ENCODE results near the gene MTOR. TPM values are rescaled to one million over a fixed set of nuclear protein-coding genes. Genes with fewer than 3 reads are reported as not detected.

The MTOR gene
- total and polyA plus RNA-seq, 2 experiments from 2014 or later: 17.2 to 37.7 TPM

DNA sequence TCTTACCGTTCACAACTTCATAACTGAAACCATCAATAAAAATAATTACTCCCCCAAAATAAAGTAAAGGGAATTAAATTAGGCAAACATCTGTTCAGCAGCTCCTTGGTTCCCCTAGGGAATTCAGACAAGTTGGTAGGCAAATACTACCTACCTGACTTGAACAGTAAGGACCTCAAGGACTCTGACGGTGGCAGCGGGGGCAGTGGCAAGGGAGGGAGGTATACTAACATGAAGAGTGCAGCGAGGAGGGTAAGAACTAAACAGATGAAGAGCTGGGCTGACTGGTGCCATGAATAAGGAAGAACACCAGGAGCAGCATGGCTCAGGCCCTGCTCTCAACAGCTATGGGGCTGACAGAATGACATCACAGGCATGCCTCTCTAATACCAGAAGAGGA lies 33.1 kb downstream of the MTOR start:
- Histone ChIP-seq H2AFZ (no peak overlapping the region), H3K9me3 (ENCODE audit: low read depth) (no peaks in the 10 kb centered on the region), H3K36me3 (replicated peaks; ENCODE audit: insufficient read depth, low read depth) (no peaks in the 10 kb centered on the region), H3K79me2 (no peaks in the 10 kb centered on the region), H3K9me2 (replicated peaks; ENCODE audit: insufficient read depth) (no peaks in the 10 kb centered on the region), H3K4me2 (no peak overlapping the region), H3K4me1 (ENCODE audit: insufficient read depth) (no peaks in the 10 kb centered on the region), H3K27ac (no peak overlapping the region), H3K4me3 (no peak overlapping the region), H4K20me1 (ENCODE audit: insufficient read depth, poor library complexity, severe bottlenecking) (no peaks in the 10 kb centered on the region), H3K27me3 (no peaks in the 10 kb centered on the region)
- no peak for TF ChIP-seq EZH2 (IDR thresholded peaks at IDR 0.05; ENCODE audit: borderline replicate concordance)
- no peak for TF ChIP-seq EZH2phosphoT487 (IDR thresholded peaks at IDR 0.05; ENCODE audit: low read depth, severe bottlenecking, unreplicated experiment)
- TF ChIP-seq, protein P1, sequence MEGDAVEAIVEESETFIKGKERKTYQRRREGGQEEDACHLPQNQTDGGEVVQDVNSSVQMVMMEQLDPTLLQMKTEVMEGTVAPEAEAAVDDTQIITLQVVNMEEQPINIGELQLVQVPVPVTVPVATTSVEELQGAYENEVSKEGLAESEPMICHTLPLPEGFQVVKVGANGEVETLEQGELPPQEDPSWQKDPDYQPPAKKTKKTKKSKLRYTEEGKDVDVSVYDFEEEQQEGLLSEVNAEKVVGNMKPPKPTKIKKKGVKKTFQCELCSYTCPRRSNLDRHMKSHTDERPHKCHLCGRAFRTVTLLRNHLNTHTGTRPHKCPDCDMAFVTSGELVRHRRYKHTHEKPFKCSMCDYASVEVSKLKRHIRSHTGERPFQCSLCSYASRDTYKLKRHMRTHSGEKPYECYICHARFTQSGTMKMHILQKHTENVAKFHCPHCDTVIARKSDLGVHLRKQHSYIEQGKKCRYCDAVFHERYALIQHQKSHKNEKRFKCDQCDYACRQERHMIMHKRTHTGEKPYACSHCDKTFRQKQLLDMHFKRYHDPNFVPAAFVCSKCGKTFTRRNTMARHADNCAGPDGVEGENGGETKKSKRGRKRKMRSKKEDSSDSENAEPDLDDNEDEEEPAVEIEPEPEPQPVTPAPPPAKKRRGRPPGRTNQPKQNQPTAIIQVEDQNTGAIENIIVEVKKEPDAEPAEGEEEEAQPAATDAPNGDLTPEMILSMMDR (IDR thresholded peaks at IDR 0.05; ENCODE audit: poor library complexity): no peak
- WGBS (ENCODE audit: low lambda C conversion rate, missing lambda C conversion rate): 93% methylated on average over 4 of the region's 4 CpGs
- no peak for DNase-seq (ENCODE audit: low spot score)

DNA sequence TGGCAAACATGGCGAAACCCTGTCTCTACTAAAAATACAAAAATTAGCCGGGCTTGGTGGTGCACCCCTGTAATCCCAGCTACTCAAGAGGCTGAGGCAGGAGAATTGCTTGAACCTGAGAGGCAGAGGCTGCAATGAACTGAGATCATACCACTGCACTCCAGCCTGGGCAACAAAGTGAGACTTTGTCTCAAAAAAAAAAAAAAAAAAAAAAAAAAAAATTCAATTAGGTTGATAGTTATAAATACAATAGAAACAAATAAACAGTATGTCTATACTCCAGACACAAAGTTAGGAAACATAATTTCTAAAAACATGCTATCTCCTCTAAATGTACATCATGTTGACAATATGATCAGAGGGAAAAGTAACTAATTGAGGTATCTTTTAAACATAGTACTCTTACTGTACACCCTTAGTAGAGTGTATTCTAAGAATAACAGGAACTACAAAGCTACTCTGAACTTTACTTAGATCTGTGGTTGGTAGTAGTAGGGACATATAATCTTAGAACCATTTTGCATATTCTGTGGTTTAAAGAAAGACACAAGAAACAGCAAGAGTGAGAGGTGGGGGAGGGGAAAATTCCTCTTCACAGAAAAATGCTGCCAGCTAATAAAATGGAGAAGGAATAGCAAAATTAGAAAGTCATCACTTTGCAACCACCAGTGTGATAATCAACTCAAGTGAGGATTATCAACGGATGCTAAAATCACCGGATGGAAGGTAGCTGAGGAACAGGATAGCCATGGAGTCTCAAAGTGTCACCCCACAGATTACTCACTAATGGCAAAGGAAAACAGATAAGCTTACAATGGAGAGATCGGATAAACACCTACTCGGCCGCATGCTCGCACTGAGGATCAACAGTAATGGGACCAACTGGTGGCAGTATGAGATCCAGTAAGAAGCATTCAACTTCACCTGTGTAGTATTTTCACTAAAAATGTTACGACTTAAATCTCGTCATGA lies 35.0 kb downstream of the MTOR start:
- Histone ChIP-seq H4K20me1 (ENCODE audit: insufficient read depth, poor library complexity, severe bottlenecking) (no peaks in the 10 kb centered on the region), H3K4me2 (no peak overlapping the region), H3K4me3 (no peak overlapping the region), H3K27me3 (no peaks in the 10 kb centered on the region), H3K4me1 (ENCODE audit: insufficient read depth) (no peaks in the 10 kb centered on the region), H3K79me2 (no peaks in the 10 kb centered on the region), H3K36me3 (replicated peaks; ENCODE audit: insufficient read depth, low read depth) (no peaks in the 10 kb centered on the region), H3K9me3 (ENCODE audit: low read depth) (no peaks in the 10 kb centered on the region), H3K27ac (no peak overlapping the region), H3K9me2 (replicated peaks; ENCODE audit: insufficient read depth) (no peaks in the 10 kb centered on the region), H2AFZ (no peak overlapping the region)
- WGBS (ENCODE audit: low lambda C conversion rate, missing lambda C conversion rate): 83% methylated on average over 10 of the region's 10 CpGs
- no peak for DNase-seq (ENCODE audit: low spot score)
- TF ChIP-seq EZH2phosphoT487 (IDR thresholded peaks at IDR 0.05; ENCODE audit: low read depth, severe bottlenecking, unreplicated experiment) (no peak), EZH2 (IDR thresholded peaks at IDR 0.05; ENCODE audit: borderline replicate concordance) (no peak)
- TF ChIP-seq, protein P1 (IDR thresholded peaks at IDR 0.05; ENCODE audit: poor library complexity): no peak

DNA sequence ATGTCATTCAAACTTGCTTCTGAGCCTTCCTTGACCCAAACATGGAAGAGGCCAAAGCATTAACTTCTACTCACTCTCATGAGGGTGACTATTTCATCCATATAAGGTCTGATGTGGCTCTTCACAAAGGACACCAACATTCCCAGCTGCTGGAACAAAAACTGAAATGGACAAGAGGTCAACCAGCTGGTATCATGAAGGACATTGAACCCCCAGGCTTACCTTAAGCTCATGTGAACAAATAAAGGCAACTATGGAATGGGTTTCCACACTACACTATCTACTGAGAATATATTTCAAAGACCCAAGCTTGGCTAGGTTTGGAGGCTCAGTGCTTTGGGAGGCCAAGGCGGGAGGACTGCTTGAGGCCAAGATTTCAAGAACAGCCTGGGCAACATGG lies 46.3 kb downstream of the MTOR start:
- H3K27ac ChIP-seq: no peak overlapping the region
- no peaks in the 10 kb centered on the region for H3K27me3 ChIP-seq
- H3K9me3 ChIP-seq (ENCODE audit: low read depth): no peaks in the 10 kb centered on the region
- H3K4me2 ChIP-seq: no peak overlapping the region
- TF ChIP-seq EZH2 (IDR thresholded peaks at IDR 0.05; ENCODE audit: borderline replicate concordance): no peak
- TF ChIP-seq, protein P1 (IDR thresholded peaks at IDR 0.05; ENCODE audit: poor library complexity): no peak
- no peak for TF ChIP-seq EZH2phosphoT487 (IDR thresholded peaks at IDR 0.05; ENCODE audit: low read depth, severe bottlenecking, unreplicated experiment)
- H3K4me3 ChIP-seq: no peak overlapping the region
- 100% methylated on average over 1 of the region's 1 CpG for WGBS (ENCODE audit: low lambda C conversion rate, missing lambda C conversion rate)
- H3K79me2 ChIP-seq: no peaks in the 10 kb centered on the region
- no peak overlapping the region for H2AFZ ChIP-seq
- no peaks in the 10 kb centered on the region for H4K20me1 ChIP-seq (ENCODE audit: insufficient read depth, poor library complexity, severe bottlenecking)
- no peaks in the 10 kb centered on the region for H3K4me1 ChIP-seq (ENCODE audit: insufficient read depth)
- no peaks in the 10 kb centered on the region for H3K9me2 ChIP-seq (replicated peaks; ENCODE audit: insufficient read depth)
- no peaks in the 10 kb centered on the region for H3K36me3 ChIP-seq (replicated peaks; ENCODE audit: insufficient read depth, low read depth)
- no peak for DNase-seq (ENCODE audit: low spot score)
